DMS53 treated with DMSO at 0.1 percent for 48 hours (cell line): Measurements from ENCODE around the gene KDM5A.
"Not testable (repeated sequence)": the region's sequence is repeated elsewhere in the genome, so short reads cannot be mapped to it uniquely, and the experiment has no call there.

Experiments used
- DNase-seq: peaks from one replicate; lab custom pipeline; 2025; ENCODE audit not compliant: unreplicated experiment; lab: John Stamatoyannopoulos, UW

The KDM5A gene

DNA sequence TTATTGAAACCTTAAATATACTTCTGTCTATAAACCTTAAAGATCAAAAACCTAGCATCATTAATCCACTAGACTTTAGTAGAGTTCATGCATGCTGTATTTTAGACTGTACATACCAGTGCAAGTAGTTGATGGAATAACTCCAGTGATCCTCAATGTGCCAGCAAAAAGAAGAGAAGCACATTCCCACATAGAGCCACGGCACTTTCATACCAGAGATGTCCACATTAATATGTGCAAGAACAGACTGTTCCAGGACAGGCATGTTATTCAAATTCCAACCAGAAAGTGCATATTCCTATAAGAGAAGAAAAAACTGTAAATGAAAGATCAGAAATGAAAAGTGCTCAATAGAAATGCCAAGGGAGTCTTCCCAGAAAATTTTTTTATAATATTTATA, 55.0 kb downstream of the KDM5A start:
- DNase-seq: no peak

DNA sequence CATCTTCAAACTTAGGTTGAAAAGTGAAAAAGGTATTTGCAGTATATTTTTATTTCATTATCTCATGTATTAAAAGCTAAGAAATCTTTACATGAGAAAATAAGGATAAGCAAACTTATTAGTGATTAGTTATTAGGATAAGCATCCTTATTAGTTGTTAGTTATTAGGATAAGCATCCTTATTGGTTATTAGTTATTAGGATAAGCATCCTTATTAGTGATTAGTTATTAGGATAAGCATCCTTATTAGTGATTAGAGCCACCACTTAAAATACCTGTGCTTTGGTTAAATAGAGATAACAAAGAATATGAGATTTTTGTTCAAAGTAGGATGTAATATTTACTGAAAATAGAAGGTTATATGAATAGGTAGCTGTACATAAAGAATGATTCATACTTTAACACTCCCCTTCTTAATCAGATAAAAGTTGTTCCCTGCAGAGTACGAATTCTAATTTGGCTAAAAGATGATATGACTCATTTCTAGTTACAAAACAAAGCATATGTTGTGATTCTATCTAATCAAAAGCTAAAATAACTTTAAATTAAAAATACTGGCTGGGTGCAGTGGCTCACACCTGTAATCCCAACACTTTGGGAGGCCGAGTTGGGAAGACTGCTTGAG, 56.4 kb downstream of the KDM5A start:
- DNase-seq: no peak

DNA sequence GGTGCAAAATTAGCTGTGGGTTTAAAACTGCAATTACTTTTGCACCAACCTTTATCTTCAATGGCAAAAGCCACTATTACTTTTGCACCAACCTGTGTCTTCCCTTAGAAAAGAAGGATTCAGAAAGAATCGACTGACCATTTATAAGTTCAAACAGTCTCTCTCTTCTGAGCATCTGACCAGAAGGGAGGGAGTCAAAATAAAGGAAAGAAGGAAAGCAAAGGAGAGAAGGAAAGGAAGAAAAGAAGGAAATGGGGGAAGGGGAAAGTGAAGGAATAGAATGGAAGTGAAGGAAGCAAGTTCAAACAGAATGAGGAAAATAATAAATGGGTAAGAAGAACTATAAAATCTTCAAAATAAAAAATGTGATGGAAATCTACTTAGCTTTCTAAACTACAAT, 57.8 kb downstream of the KDM5A start:
- no peak for DNase-seq

DNA sequence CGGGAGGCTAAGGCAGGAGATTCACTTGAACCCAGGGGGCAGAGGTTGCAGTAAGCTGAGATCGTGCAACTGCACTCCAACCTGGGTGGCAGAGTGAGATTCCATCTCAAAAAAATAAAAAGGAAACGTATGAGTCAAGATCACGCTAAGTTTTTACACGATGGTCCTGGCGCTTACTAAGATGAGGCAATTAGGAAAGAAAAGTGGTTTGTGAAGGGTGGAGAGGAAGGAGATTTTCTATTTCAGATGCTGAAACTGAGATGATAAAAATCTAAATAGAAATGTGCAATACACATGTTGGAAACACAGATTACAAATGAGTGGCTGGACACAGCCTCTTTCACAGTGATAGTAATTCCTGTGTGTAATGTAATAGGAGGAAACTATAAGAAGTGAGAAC, 63.2 kb downstream of the KDM5A start:
- no peak for DNase-seq

DNA sequence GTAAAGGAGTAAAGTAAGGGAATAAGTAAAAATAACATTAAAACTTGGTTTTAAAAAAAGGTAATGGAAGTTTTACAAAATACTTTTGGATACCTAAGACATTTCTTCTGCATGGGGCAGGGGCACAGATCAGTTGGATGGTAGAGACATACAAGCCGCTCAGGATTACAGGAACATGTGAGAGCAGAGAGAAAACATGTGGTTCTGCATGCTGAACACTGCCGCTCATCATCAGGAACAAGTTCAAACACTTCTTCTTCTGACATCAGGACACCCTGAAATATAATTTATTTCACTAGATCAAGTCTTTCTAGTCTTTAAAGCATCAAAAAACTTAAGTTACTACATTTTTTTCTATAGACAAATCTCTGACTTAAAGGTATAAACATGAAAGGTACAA, 65.6 kb downstream of the KDM5A start:
- DNase-seq: no peak

DNA sequence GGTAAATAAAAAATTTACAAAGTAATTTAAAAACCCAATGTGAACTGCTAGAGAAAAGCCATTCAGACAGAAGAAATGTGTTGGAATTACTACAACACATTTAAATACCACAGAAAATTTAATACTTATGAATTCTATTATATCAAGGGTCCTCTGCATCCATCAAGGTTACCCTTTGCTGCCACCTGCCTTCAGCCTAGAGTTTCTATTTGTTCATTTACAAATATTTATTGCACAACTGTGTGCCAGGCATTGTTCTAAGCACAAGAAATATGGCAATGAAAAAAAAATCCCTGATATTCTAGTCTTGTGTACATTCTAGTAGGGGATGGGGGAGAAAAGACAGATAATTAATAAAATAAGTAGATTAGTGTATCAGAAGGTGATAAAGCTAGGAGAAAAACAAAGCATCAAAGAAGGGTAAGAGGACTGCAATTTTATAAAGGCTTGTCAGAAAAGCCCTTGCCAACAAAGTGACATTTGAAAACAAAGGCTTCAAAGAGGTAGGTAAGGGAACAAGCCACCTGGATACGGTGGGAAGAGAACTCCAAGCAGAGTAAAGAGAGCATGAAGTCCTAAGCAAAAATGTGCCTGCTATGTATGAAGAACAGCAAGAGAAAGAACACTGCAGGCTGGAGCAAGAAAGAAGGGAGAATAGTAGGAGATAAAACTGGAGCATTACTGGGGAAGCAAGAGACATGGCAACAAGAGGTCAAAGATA, 67.4 kb downstream of the KDM5A start:
- DNase-seq: peak; percentile 18

DNA sequence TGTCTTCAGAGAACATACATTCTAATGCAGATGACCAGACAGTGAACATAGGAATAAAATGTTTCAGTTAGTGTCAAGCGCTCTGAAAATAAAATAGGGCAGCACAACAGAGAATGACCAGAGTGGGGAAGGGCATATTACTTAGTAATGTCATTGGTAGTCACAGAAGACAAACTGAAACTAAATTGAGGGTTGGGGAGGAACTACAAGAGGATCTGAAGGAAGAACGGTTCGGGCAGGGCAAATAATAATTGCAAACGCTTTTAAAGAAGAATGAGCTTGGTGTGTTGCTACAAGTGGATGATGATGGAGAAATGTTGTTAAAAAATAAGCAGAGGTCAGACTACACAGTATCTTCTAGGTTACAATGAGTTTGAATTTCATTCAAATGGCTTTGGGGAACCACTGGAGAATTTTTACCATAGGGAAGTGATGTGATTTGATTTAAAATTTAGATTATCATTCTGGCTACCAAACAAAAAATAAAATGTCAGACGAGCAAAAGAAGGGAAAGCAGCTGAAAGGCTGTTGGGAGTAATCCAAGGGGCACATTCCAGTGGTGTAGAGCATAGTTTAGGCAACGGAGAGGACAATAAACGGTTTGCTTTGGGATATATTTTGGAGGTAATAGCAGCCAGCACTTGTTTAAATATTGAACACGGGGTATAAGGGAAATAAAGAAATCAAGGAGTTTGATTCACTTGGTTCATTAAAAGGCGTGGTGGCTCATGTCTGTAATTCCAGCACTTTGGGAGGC, 70.2 kb downstream of the KDM5A start:
- DNase-seq: no peak

DNA sequence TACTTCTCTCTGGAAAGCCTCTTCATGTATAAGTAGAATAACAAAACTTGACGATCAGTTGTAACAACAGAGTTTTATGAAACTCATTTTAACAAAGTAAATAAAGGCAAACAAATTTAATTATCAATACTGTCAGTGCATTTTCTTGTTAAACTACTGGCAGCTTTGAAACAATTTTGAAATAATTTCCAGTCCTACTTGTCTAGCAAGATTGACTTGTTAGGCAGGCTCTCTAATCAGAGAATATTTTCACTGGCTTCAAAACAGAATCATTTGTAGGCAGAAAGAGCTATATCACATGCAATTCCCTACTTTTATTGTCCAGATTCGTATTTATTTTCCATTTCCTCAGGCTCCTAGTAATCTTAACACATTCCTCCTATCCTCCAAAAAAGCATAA, 80.6 kb downstream of the KDM5A start:
- no peak for DNase-seq

DNA sequence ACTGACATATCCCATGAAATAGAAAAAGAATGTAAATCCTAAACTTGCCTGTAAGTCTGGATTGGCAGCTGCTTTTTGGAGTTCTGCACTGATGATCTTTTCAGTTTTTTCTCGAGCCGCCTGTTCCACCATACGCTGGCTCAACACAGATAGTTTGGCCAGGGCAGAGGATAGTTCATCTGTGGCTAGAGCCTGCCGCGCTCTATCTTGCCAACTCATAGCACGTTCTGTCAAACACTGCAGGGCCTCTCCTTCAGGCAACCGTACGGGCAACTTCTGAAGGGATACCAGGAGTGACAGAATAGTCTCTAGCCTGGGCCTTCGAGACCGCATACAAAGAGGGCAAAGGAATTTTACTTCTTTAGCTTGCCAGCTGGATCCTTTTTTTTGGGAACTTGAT, 81.7 kb downstream of the KDM5A start:
- no peak for DNase-seq

DNA sequence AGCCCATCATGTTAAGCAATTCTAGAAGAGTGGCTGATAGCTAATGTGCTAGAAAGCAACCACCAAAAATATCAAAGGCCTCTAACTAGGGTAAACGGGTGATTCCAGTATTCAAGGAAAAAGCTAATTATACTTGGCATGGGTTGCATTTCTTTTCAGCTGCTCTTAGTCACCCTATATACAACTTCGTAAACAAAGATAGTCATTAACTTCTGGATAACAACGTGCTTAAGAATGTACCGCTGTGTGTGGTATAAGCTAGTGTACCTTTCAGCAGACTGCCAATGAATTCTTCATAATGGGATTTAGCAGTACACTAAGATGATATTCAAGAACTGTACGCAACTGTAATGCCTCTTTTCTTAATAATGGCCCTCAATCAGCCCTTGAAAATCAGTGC, 84.3 kb downstream of the KDM5A start:
- no peak for DNase-seq

DNA sequence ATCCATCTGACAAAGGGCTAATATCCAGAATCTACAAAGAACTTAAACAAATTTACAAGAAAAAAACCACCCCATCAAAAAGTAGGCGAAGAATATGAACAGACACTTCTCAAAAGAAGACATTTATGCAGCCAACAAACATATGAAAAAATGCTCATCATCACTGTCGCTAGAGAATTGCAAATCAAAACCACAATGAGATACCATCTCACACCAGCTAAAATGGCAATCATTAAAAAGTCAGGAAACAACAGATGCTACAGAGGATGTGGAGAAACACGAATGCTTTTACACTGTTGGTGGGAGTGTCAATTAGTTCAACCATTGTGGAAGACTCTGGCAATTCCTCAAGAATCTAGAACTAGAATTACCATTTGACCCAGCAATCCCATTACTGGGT, 86.4 kb downstream of the KDM5A start:
- DNase-seq: not testable (repeated sequence)

DNA sequence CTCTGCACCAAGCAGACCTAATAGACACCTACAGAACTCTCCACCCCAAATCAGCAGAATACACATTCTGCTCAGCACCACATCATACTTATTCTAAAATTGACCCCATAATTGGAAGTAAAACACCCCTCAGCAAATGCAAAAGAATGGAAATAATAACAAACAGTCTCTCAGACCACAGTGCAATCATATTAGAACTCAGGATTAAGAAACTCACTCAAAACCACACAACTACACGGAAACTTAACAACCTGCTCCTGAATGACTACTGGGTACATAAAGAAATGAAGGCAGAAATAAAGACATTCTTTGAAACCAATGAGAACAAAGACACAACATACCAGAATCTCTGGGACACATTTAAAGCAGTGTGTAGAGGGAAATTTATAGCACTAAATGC, 89.0 kb downstream of the KDM5A start:
- not testable (repeated sequence) for DNase-seq

DNA sequence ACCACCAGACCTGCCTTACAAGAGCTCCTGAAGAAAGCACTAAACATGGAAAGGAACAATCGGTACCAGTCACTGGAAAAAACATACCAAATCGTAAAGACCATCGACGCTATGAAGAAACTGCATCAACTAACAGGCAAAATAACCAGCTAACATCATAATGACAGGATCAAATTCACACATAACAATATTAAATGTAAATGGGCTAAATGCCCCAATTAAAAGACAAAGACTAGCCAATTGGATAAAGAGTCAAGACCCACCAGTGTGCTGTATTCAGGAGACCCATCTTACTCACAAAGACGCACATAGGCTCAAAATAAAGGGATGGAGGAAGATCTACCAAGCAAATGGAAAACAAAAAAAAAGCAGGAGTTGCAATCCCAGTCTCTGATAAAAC, 89.6 kb downstream of the KDM5A start:
- DNase-seq: not testable (repeated sequence)

DNA sequence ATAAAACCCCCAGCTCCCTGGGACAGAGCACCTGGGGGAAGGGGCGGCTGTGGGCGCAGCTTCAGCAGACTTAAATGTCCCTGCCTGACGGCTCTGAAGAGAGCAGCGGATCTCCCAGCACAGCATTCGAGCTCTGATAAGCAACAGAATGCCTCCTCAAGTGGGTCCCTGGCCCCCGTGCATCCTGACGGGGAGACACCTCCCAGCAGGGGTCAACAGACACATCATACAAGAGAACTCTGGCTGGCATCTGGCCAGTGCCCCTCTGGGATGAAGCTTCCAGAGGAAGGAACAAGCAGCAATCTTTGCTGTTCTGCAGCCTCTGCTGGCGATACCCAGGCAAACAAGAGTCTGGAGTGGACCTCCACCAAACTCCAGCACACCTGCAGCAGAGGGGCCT, 91.1 kb downstream of the KDM5A start:
- not testable (repeated sequence) for DNase-seq

DNA sequence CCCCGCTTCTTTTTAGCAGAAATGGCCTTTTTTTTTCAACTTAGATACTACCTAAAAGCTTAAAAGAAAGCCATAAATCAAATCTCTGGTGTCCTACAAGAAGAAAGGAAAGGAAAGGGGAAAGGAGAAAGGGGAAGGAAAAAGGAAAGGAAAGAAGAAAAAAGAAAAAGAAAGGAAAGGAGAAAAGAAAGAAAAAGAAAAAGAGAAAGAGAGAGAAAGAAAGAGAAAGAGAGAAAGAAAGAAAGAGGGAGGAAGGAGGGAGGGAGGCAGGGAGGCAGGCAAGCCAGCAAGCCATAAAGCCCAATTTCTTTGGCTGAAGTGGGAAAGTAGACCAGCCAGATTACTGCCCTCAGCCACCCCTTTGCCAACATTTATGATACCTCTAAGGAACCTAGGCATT, 94.0 kb downstream of the KDM5A start:
- DNase-seq: no peak

DNA sequence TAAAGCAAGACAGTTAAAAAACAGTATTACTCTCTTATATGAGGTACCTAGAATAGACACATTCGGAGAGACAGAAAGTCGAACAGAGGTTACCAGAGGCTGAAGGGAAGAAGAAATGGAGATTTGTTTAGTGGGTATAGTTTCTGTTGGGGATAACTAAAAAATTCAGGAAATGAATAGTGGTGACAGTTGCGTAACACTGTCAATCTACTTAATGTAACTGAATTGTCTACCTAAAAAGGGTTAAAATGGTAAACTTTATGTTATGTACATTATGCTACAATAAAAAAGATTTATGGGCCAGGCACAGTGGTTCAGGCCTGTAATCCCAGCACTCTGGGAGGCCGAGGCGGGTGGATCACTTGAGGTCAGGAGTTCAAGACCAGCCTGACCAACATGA, 95.9 kb downstream of the KDM5A start:
- no peak for DNase-seq

DNA sequence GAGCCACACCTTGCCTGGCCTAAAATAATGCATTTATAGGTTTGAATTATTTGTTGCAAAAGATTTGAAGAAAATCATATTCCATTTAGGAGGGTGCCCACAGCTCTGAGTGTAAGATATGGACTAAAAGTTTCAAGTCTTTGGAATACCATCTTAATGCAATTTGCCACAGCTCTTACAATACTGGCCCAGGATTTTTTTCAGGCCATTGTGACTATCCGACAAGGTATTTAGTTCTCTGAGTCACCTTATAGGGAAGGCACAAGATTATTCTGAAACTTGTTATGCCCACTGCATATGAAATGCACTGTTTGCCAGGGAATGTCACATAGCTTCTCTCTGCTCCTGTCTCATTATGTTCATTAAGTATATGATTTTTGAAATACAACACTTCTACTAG, 96.9 kb downstream of the KDM5A start:
- DNase-seq: no peak

DNA sequence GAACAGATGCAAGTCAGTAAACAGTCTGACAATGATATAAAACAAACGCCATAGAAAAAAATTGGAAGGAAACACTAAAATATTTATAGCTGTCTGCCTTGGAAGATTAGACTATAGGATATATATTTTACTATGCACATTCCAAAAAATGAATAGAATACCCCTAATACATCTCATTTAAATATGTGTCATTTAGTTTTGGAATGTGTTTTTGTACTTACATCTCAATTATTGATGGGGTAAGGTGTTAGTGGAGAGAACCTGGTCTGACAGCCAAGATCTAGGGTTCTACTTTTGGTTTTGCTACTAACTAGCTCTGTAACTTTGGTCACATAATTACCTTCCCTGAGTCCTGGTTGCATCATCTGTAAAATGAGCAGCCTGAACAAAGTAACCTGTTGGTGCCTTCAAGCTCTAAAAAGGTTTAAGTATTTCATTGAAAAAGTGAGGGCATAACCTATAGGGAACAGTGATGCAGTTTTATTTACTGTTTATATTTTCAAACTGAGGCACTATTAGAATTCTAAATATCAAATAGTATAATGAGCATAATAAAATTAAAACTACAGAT, 97.9 kb downstream of the KDM5A start:
- DNase-seq: no peak

DNA sequence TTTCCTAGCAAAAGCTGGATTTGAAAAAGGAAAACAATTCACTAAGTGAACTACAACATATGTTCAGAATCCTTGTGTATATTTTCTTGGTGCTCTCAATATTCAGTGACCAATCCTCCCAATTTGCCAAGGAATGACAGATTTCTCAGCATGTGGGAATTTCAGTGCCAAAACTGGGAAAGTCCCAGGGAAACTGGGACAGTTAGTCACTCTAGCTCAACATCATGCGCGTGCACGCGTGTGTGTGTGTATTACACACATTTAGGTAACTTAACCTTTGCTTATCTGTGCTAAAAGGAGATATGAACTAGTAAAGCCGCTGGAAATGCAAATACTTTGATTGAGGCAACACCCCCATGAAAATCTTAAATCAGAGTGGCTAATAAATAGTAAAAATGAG, 100.4 kb downstream of the KDM5A start:
- DNase-seq: no peak

DNA sequence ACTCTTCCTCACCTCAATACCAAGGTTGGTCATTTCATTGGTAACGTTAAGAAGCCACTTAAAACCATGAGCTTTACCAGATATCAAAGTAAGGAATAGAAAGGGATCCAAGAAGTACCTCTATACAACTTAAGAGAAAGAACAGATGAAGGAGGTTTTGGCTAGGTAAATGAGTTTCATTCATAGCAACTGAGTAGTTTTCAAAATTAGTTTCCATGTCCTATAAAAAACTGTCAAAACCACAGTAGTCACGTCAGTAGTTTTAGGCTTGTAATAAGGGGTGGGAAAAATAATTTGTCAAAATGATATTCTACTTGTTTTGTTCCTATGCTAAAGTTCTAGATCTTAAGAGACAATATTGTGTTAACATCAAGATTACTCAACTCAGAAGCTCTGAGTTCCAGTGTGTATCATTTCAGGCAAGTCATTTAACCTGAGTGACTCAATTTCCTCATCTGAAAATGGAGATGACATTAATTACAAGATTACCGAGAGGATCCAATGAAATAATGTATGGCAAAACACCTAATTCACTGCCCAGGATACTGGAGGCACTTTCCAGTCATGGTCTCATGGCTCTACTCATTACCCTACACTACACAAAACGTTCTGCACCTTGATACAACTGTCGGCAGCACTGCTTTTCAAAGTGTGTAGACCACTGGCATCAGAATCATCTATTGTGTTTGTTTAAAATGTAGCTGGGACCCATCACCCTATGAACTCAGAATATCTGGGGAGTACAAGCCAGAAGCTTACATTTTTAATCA, 102.4 kb downstream of the KDM5A start:
- no peak for DNase-seq

DNA sequence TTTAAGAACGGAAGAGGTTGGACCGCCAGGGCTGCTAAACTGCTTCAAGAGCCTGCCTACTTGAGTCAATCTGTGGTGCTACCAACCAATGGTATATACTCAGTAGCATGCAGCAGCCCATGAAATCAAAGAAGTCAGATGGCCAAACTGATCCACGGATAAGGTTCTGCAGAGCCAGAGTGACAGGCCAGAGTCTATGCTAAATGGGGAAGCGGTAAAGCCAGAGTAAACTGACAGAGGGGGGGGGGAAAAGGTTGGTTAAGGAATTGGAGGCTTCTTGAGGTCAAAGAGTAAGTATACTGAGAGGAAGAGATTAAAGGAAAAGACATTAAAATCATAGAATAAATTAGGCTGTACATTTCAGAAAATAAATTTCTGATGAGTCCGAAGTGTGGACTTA, 111.1 kb downstream of the KDM5A start:
- DNase-seq: no peak
